Amniotic stem cell (primary cell): ENCODE measurements around the gene ANAPC2.

Experiments
- DNase-seq: peaks from one replicate; lab custom pipeline; 2025; lab: John Stamatoyannopoulos, UW

ANAPC2 gene

DNA sequence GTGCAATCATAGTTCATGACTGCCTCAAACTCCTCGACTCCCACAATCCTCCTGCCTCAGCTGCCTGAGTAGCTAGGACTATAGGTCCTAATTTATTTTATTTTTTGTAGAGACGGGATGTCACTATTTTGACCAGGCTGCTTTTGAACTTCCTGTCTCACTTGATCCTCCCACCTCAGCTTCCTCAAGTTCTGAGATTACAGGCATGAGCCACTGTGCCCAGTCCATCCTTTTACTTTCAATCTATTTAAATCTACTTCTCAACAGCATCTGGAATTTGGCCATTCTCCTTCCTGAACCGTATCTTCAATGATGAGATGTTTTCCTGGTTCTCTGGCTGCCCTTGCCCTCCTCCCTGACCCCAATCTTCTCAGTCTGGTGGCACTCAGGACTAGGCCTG is 61.6 kb downstream of the ANAPC2 start:
- no peak for DNase-seq
